Endothelial cell of umbilical vein (primary cell): ENCODE data around the gene RAB31. TPM values are rescaled to one million over a fixed set of nuclear protein-coding genes. Genes with fewer than 3 reads are reported as not detected.
"Not testable (repeated sequence)": the region's sequence is repeated elsewhere in the genome, so short reads cannot be mapped to it uniquely, and the experiment has no call there.

Experiments used
- BruUV-seq: library from RNA; stranded (reverse); fragments of 400-500 nt; replicated peaks from 2 replicates; lab custom pipeline; 2021; lab: Mats Ljungman, UMichigan
- CTCF ChIA-PET: fragments of 300-600, 350-600 bp; sonication (Branson Sonifier 250); formaldehyde crosslinking; loops from one replicate; lab custom pipeline; 2021; ENCODE audit warnings: antibody characterized with exemption, inconsistent platforms; lab: Charles Lee
- POLR2A ChIA-PET: fragments of 300-600, 350-600 bp; sonication (Branson Sonifier 250); formaldehyde crosslinking; loops from one replicate; lab custom pipeline; 2021; ENCODE audit warnings: antibody characterized with exemption, inconsistent platforms; lab: Charles Lee
- DNase-seq: peaks from one replicate; pipeline ENCODE4 v3.0.0-alpha.2; 2011; ENCODE audit warnings: low read depth, low spot score
- FAIRE-seq: peaks from 2 replicates; lab custom pipeline; 2011; peaks lifted over from hg19 to GRCh38; lab: Jason Lieb, UNC
- H2AFZ ChIP-seq: 2 replicates; pipeline ENCODE4 v1.6.0; 2012; ENCODE audit warnings: low read depth, low read length, control low read depth, inconsistent platforms
- H3K27ac ChIP-seq: 2 replicates; pipeline ENCODE4 v1.5.1; 2011; ENCODE audit warnings: low read depth, mild to moderate bottlenecking, control low read depth, low read length, moderate library complexity; ENCODE audit not compliant: insufficient read depth
- H3K27me3 ChIP-seq, 2 experiments: 2 replicates each; pipeline versions ENCODE4 v1.6.0 to v1.6.1; 2011; ENCODE audit warnings: low read length in 2 of 2, mixed read lengths in 1 of 2; ENCODE audit not compliant: control insufficient read depth in 2 of 2, insufficient read depth in 2 of 2
- H3K36me3 ChIP-seq, 2 experiments: 2 replicates in 1 of 2; 3 replicates in 1 of 2; pipeline ENCODE4 v1.5.1; 2011; ENCODE audit warnings: low read length in 2 of 2, mild to moderate bottlenecking in 1 of 2, moderate library complexity in 1 of 2; ENCODE audit not compliant: control insufficient read depth in 2 of 2, insufficient read depth in 2 of 2; ENCODE audit errors: extremely low read depth in 1 of 2
- H3K4me1 ChIP-seq: 3 replicates; pipeline ENCODE4 v1.5.1; 2011; ENCODE audit warnings: mild to moderate bottlenecking, low read length; ENCODE audit not compliant: control insufficient read depth, insufficient read depth; ENCODE audit errors: extremely low read depth
- H3K4me2 ChIP-seq: 2 replicates; pipeline ENCODE4 v1.6.1; 2011; ENCODE audit warnings: low read length, control low read depth, mixed read lengths; ENCODE audit not compliant: insufficient read depth
- H3K4me3 ChIP-seq, 3 experiments: fragments of 200-600 bp in 1 of 3; sonication (generic), shearing (Covaris generic) in 1 of 3; replicated peaks in 1 of 3; 2 replicates each; pipeline ENCODE4 v1.5.1; 2011 to 2016; ENCODE audit warnings: control low read depth in 3 of 3, low read length in 3 of 3, mild to moderate bottlenecking in 2 of 3, inconsistent platforms in 1 of 3, low read depth in 1 of 3, moderate library complexity in 1 of 3; ENCODE audit not compliant: insufficient read depth in 1 of 3
- H3K79me2 ChIP-seq: 2 replicates; pipeline ENCODE4 v1.6.0; 2012; ENCODE audit warnings: low read length, inconsistent platforms; ENCODE audit not compliant: control insufficient read depth, insufficient read depth
- H3K9ac ChIP-seq: replicated peaks from 2 replicates; pipeline ENCODE3; 2011; ENCODE audit warnings: low read length, control low read depth; ENCODE audit not compliant: insufficient read depth; ENCODE audit errors: extremely low read depth
- H3K9me1 ChIP-seq: replicated peaks from 3 replicates; pipeline ENCODE4 v1.6.0; 2011; ENCODE audit warnings: mild to moderate bottlenecking, low read length; ENCODE audit not compliant: control insufficient read depth, insufficient read depth; ENCODE audit errors: extremely low read depth
- H3K9me3 ChIP-seq: replicated peaks from 2 replicates; pipeline ENCODE4 v1.5.1; 2012; ENCODE audit warnings: low read length, inconsistent platforms; ENCODE audit not compliant: control insufficient read depth, insufficient read depth
- H4K20me1 ChIP-seq: replicated peaks from 2 replicates; pipeline ENCODE3; 2011; ENCODE audit warnings: mild to moderate bottlenecking, low read length; ENCODE audit not compliant: control insufficient read depth, insufficient read depth; ENCODE audit errors: extremely low read depth
- POLR2A ChIP-seq: IDR thresholded peaks from 2 replicates; pipeline ENCODE4 v1.6.1; 2012; ENCODE audit warnings: low read depth, mild to moderate bottlenecking, control low read depth, low read length
- dilution Hi-C: fragments of 300-500 bp; cut with MboI; formaldehyde crosslinking; loops from one replicate; pipeline ENCODE4 v1.15.0; 2019; ENCODE audit warnings: low sequenced_read_pairs; ENCODE audit not compliant: extremely low pct_ligation_motif_present
- intact Hi-C: fragments of 100-400 bp; cut with micrococcal nuclease; formaldehyde crosslinking; loops from one replicate; pipeline ENCODE4 v1.10.0; 2022
- polyA plus RNA-seq, 4 experiments: library from polyadenylated mRNA; depleted of rRNA in 3 of 4; stranded (reverse) in 3 of 4; unstranded in 1 of 4; fragments of >200 nt; gene quantifications; 2 replicates each; pipeline versions ENCODE4 v1.2.1 to v1.2.3, GENCODE V29; 2011 to 2012; ENCODE audit warnings: missing spikeins in 1 of 4
- total RNA-seq: library from RNA; stranded (reverse); gene quantifications from 2 replicates; pipeline ENCODE4 v1.2.3, GENCODE V29; 2021

The RAB31 gene
- total and polyA plus RNA-seq, 2 donors (not counting 3 experiments of a cell fraction or from before 2014, with no cell fraction given): 30.5 TPM

GRCh38 chr18:9890957-9891356, 182.9 kb downstream of the RAB31 start:
- ChIA-PET CTCF (no interaction called here), POLR2A (no interaction called here)
- Histone ChIP-seq H3K79me2 (no peaks in the 10 kb centered on the region), H3K9me3 (no peaks in the 10 kb centered on the region), H3K4me2 (no peak overlapping the region), H3K4me1 (no peaks in the 10 kb centered on the region), H2AFZ (no peak overlapping the region), H3K4me3 (no peak overlapping the region), H3K36me3 (no peaks in the 10 kb centered on the region), H4K20me1 (no peaks in the 10 kb centered on the region), H3K9me1 (no peaks in the 10 kb centered on the region), H3K27ac (no peak overlapping the region), H3K9ac (no peak overlapping the region), H3K27me3 (no peaks in the 10 kb centered on the region)
- FAIRE-seq (no peak), DNase-seq (no peak)
- dilution Hi-C loops (no loop called here), intact Hi-C loops (no loop called here)
- TF ChIP-seq POLR2A: no peak
- no TSS peak for BruUV-seq

GRCh38 chr18:9891515-9891914, 183.4 kb downstream of the RAB31 start:
- H3K36me3 ChIP-seq, H4K20me1 ChIP-seq, dilution Hi-C loops, H2AFZ ChIP-seq, CTCF ChIA-PET, H3K79me2 ChIP-seq, BruUV-seq, H3K9ac ChIP-seq, intact Hi-C loops, FAIRE-seq, H3K27ac ChIP-seq, H3K4me3 ChIP-seq, DNase-seq, POLR2A ChIA-PET, H3K9me1 ChIP-seq, H3K4me2 ChIP-seq, H3K27me3 ChIP-seq, H3K9me3 ChIP-seq, H3K4me1 ChIP-seq: not testable (repeated sequence)
